H9 (cell line): ENCODE measurements around the gene ACADSB. TPM values are rescaled to one million over a fixed set of nuclear protein-coding genes. Genes with fewer than 3 reads are reported as not detected.

Source experiments
- DNase-seq: peaks from one replicate; pipeline ENCODE4 v3.0.0-alpha.2; 2017
- H2AFZ ChIP-seq: one replicate; pipeline ENCODE4 v1.6.1; 2013; ENCODE audit warnings: mild to moderate bottlenecking, low read length, control low read depth, moderate library complexity
- H2AK5ac ChIP-seq: 2 replicates; pipeline ENCODE4 v1.6.1; 2013; ENCODE audit warnings: low read length, control low read depth, mixed read lengths; ENCODE audit not compliant: insufficient read length
- H2BK120ac ChIP-seq: one replicate; pipeline ENCODE4 v1.6.1; 2013; ENCODE audit warnings: low read depth, mild to moderate bottlenecking, low read length, control low read depth, inconsistent platforms; ENCODE audit not compliant: poor library complexity, severe bottlenecking
- H2BK12ac ChIP-seq: 2 replicates; pipeline ENCODE4 v1.6.1; 2013; ENCODE audit warnings: low read length, control low read depth, mixed read lengths, low read depth; ENCODE audit not compliant: insufficient read length
- H2BK15ac ChIP-seq: 2 replicates; pipeline ENCODE4 v1.6.1; 2013; ENCODE audit warnings: low read depth, low read length, control low read depth
- H2BK20ac ChIP-seq: one replicate; pipeline ENCODE4 v1.6.1; 2013; ENCODE audit warnings: low read depth, mild to moderate bottlenecking, low read length, control low read depth, inconsistent platforms; ENCODE audit not compliant: poor library complexity, severe bottlenecking
- H2BK5ac ChIP-seq: 2 replicates; pipeline ENCODE4 v1.6.1; 2013; ENCODE audit warnings: low read length, control low read depth, mixed read lengths; ENCODE audit not compliant: insufficient read length
- H3K14ac ChIP-seq: 2 replicates; pipeline ENCODE4 v1.6.1; 2013; ENCODE audit warnings: low read length, control low read depth; ENCODE audit not compliant: insufficient read depth
- H3K18ac ChIP-seq: 2 replicates; pipeline ENCODE4 v1.6.1; 2013; ENCODE audit warnings: low read depth, mild to moderate bottlenecking, mixed read lengths, low read length, control low read depth; ENCODE audit not compliant: insufficient read length
- H3K23ac ChIP-seq: 2 replicates; pipeline ENCODE4 v1.6.1; 2013; ENCODE audit warnings: low read length, control low read depth, mixed read lengths, low read depth; ENCODE audit not compliant: insufficient read length
- H3K23me2 ChIP-seq: 2 replicates; pipeline ENCODE4 v1.6.1; 2013; ENCODE audit warnings: low read depth, mild to moderate bottlenecking, mixed read lengths, low read length, control low read depth; ENCODE audit not compliant: insufficient read length, poor library complexity, severe bottlenecking
- H3K27ac ChIP-seq: 2 replicates; pipeline ENCODE4 v1.5.1; 2013; ENCODE audit warnings: low read length, control low read depth, mixed read lengths, low read depth; ENCODE audit not compliant: insufficient read length
- H3K27me3 ChIP-seq: 2 replicates; pipeline ENCODE4 v1.6.1; 2013; ENCODE audit warnings: low read length, control low read depth, inconsistent platforms; ENCODE audit not compliant: insufficient read depth
- H3K4ac ChIP-seq: 2 replicates; pipeline ENCODE4 v1.6.1; 2013; ENCODE audit warnings: low read depth, mild to moderate bottlenecking, control low read depth, inconsistent platforms, low read length, moderate library complexity
- H3K4me1 ChIP-seq: 2 replicates; pipeline ENCODE4 v1.6.1; 2013; ENCODE audit warnings: low read length, control low read depth, inconsistent platforms; ENCODE audit not compliant: insufficient read depth
- H3K4me2 ChIP-seq: 2 replicates; pipeline ENCODE4 v1.6.1; 2013; ENCODE audit warnings: low read length, control low read depth, mixed read lengths; ENCODE audit not compliant: insufficient read length, insufficient read depth
- H3K56ac ChIP-seq: 2 replicates; pipeline ENCODE4 v1.6.1; 2013; ENCODE audit warnings: low read depth, mild to moderate bottlenecking, mixed read lengths, low read length, control low read depth; ENCODE audit not compliant: insufficient read length
- H3K79me1 ChIP-seq: 2 replicates; pipeline ENCODE4 v1.6.1; 2013; ENCODE audit warnings: low read depth, mild to moderate bottlenecking, moderate library complexity, low read length, control low read depth, inconsistent platforms; ENCODE audit not compliant: insufficient read depth, poor library complexity, severe bottlenecking
- H3K79me2 ChIP-seq: 2 replicates; pipeline ENCODE4 v1.6.1; 2013; ENCODE audit warnings: low read length, control low read depth, inconsistent platforms; ENCODE audit not compliant: insufficient read depth
- H3K9ac ChIP-seq: 2 replicates; pipeline ENCODE4 v1.6.1; 2013; ENCODE audit warnings: low read length, control low read depth, mixed read lengths; ENCODE audit not compliant: insufficient read length; ENCODE audit errors: extremely low read depth
- H3K9me3 ChIP-seq: one replicate; pipeline ENCODE4 v1.6.1; 2013; ENCODE audit warnings: low read depth, low read length, inconsistent platforms; ENCODE audit not compliant: control insufficient read depth
- H3T11ph ChIP-seq: one replicate; pipeline ENCODE4 v1.6.1; 2013; ENCODE audit warnings: mild to moderate bottlenecking, low read length, control low read depth, inconsistent platforms
- H4K20me1 ChIP-seq: one replicate; pipeline ENCODE4 v1.6.1; 2013; ENCODE audit not compliant: control insufficient read depth, insufficient read length, insufficient read depth
- H4K5ac ChIP-seq: 2 replicates; pipeline ENCODE4 v1.6.1; 2013; ENCODE audit warnings: low read depth, mild to moderate bottlenecking, mixed read lengths, low read length, control low read depth; ENCODE audit not compliant: insufficient read length
- H4K8ac ChIP-seq: replicated peaks from 2 replicates; pipeline ENCODE4 v1.6.1; 2013; ENCODE audit warnings: low read length, control low read depth, mixed read lengths, low read depth; ENCODE audit not compliant: insufficient read length
- H4K91ac ChIP-seq: 2 replicates; pipeline ENCODE4 v1.6.1; 2013; ENCODE audit warnings: low read depth, mild to moderate bottlenecking, moderate library complexity, mixed read lengths, low read length, control low read depth; ENCODE audit not compliant: insufficient read length
- H3K27ac Mint-ChIP-seq, 3 experiments: 2 replicates in 2 of 3; 3 replicates in 1 of 3; pipeline ENCODE4 v1.8.0; 2020 to 2021; ENCODE audit warnings: mixed read lengths in 3 of 3, mild to moderate bottlenecking in 1 of 3, moderate library complexity in 1 of 3
- H3K27me3 Mint-ChIP-seq: 2 replicates; pipeline ENCODE4 v1.8.0; 2021; ENCODE audit warnings: low read depth, mild to moderate bottlenecking, moderate library complexity, mixed read lengths
- H3K36me3 Mint-ChIP-seq, 3 experiments: 2 replicates in 2 of 3; 3 replicates in 1 of 3; pipeline ENCODE4 v1.8.0; 2020 to 2021; ENCODE audit warnings: low read depth in 3 of 3, mixed read lengths in 3 of 3; ENCODE audit not compliant: insufficient read depth in 1 of 3
- H3K4me1 Mint-ChIP-seq, 2 experiments: 2 replicates each; pipeline ENCODE4 v1.8.0; 2020; ENCODE audit warnings: mixed read lengths in 2 of 2
- H3K4me3 Mint-ChIP-seq, 2 experiments: 2 replicates in 1 of 2; 3 replicates in 1 of 2; pipeline ENCODE4 v1.8.0; 2020 to 2021; ENCODE audit warnings: mild to moderate bottlenecking in 2 of 2, mixed read lengths in 2 of 2, moderate library complexity in 1 of 2
- H3K9me3 Mint-ChIP-seq, 2 experiments: 2 replicates in 1 of 2; 3 replicates in 1 of 2; pipeline ENCODE4 v1.8.0; 2020; ENCODE audit warnings: mild to moderate bottlenecking in 2 of 2, mixed read lengths in 2 of 2, moderate library complexity in 1 of 2
- CTCF ChIP-seq: fragments of 200-600 bp; sonication (generic); conservative IDR thresholded peaks from 3 replicates; pipeline ENCODE4 v1.8.0; 2021; ENCODE audit warnings: antibody characterized with exemption, mild to moderate bottlenecking
- whole genome bisulfite sequencing: extraction: QIAGEN DNeasy Blood & Tissue Kit; methylation state at CpG from one replicate; pipeline ENCODE4 v1.1.7; 2013; ENCODE audit warnings: missing lambda C conversion rate, low lambda C conversion rate, mixed read lengths; ENCODE audit not compliant: insufficient read length; ENCODE audit errors: extremely low coverage; 5-methylcytosine and 5-hydroxymethylcytosine counted together
- total RNA-seq: library from RNA; stranded (reverse); gene quantifications from 2 replicates; pipeline ENCODE4 v1.2.1, GENCODE V29; 2021

ACADSB gene
- total RNA-seq, 1 experiment from 2014 or later = 35.1 TPM

DNA sequence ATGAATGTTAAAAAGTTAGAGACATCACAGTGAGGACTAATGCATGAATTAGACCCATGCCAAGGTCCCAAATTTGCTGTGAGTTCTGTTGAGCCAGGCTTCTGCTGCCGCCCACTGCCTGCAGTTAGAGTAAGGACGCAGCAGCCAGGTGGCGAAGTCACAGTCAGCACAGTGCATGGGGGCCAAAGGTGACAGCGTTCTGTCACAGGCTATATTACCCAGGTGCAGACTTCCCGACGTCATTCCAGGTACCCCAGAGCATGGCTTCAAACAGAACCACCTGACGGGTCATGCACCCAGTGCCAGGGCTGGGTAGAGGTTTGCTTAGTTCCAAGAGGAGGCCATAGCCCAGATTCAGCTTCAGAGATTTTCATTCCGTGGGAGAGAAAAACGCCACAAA is 93.1 kb downstream of the ACADSB start:
- H2BK12ac ChIP-seq = no peak overlapping the region

More for the DNA sequence above, 93.1 kb downstream of the ACADSB start:
- Histone ChIP-seq H3K23ac (no peak overlapping the region), H4K8ac (no peak overlapping the region), H3T11ph (no peak overlapping the region), H3K14ac (no peak overlapping the region), H3K27me3 (no peaks in the 10 kb centered on the region), H3K79me1 (no peaks in the 10 kb centered on the region), H3K9me3 (no peaks in the 10 kb centered on the region), H2BK20ac (no peak overlapping the region), H4K20me1 (peaks cover 2% of the 10 kb centered on the region), H3K27ac (no peak overlapping the region), H4K5ac (no peak overlapping the region), H3K56ac (no peak overlapping the region), H3K79me2 (no peaks in the 10 kb centered on the region), H2BK15ac (no peak overlapping the region), H3K4ac (no peak overlapping the region), H3K23me2 (no peaks in the 10 kb centered on the region), H3K4me1 (no peaks in the 10 kb centered on the region; the same call in 1 of the 2 replicates), H2AFZ (no peak overlapping the region), H3K18ac (no peak overlapping the region), H2BK5ac (no peak overlapping the region), H2BK120ac (no peak overlapping the region), H3K4me2 (no peak overlapping the region), H3K9ac (no peak overlapping the region), H2AK5ac (no peak overlapping the region), H4K91ac (no peak overlapping the region)
- H3K4me3 Mint-ChIP-seq = no peak overlapping the region
- no CpG with 5 or more reads among the region's 9 CpGs for WGBS
- H3K36me3 Mint-ChIP-seq = no peaks in the 10 kb centered on the region; a peak in 1 of 7 replicates
- DNase-seq = peak; percentile 33
- peaks cover 21 to 22% of the 10 kb centered on the region in 2 experiments for H3K4me1 Mint-ChIP-seq
- H3K27ac Mint-ChIP-seq = no peak overlapping the region
- H3K27me3 Mint-ChIP-seq = peaks cover 15% of the 10 kb centered on the region
- no peaks in the 10 kb centered on the region for H3K9me3 Mint-ChIP-seq
- no peak for TF ChIP-seq CTCF
